Dermis lymphatic vessel endothelial cell (primary cell): ENCODE data around the gene KAT7. TPM values are rescaled to one million over a fixed set of nuclear protein-coding genes. Genes with fewer than 3 reads are reported as not detected.

ENCODE experiments used
- total RNA-seq: library from RNA; depleted of rRNA; stranded (reverse); fragments of >200 nt; gene quantifications from 2 replicates; pipeline ENCODE4 v1.2.1, GENCODE V29; 2014

KAT7 gene
- 49.8 and 62.0 TPM in 2 replicates for total RNA-seq

DNA sequence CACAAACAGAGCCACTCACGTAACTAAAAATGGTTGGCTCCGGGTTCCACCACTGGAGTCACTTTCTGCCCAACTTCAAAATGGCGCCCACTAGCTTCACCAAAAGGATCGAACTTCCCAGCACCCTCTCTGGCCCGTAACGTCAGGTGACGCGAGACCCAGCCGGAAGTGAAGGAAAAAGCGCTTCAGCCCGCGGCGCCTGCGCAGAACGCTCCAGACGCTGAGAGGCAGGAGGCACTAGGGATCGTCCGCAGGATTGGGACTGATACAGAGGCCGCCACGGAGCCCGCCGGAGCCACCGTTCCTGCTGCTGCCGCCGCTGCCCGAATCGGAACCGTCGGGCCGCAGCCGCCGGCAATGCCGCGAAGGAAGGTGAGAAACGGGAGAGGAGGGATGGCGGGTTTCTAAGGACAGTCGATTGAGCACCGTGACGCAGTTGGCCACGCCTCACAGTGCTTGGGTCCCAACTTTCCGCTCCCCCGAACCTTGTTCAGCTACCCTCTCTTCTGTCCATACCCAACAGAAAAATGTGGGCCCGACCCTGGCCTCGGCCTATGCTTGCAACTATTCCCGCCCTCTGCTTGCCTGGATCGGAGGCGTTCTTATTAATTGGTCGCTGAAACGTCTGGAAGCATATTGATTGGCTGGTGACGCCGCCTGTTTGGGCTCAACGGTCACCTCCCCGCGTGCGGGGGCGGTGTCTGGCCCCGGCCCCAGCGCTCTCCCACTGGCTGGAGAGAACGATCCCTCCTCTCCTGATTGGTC, at the start of gene KAT7:
Gene KAT7, plus strand, starts transcription at position 204 of the 765 bp plus-strand sequence. Its CDS starts 154 bp downstream, at position 358.

DNA sequence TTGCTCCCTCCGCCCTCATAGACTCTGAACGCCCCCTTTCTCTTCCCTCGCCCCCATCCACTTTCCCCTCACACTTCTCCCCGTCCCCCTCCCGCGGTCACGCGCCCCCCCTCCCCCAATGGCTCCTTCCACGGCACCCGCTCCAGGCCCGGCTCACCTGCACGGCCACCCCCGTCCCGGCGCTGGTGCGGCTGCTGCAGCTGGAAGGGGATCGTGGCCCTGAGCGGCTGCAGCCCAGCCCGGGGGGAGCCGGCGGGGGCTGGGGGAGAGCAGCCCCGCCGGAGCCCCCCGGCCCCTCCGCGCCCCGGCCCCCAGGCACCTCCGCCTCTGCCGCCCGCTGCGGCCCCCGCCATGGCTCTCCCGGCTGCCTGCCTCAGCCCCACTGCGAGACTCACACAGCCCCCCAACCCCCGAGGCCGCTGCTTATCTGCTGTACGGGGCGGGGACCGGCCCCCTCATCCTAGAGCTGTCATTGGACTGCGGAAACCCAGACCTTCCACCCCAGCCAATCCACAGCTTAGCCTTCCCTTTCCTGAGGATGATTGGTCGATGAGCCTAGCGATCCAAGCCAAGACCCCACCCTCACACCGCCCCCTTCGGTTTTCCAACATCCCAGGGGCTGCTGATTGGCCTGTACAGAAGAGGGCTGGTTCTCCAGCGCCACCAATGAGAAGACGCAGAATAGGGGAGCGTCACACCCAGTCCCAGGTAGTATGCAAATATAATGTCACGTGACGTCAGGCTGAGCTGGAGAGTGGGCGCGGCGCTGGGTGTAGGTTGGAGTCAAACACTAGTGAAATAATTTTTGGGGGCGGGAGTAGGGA, 24.5 kb upstream of the KAT7 start, which contains the start of gene FAM117A:
Gene FAM117A, minus strand, starts transcription at position 397 of the 824 bp plus-strand sequence. Its CDS starts 44 bp downstream, at position 353.

DNA sequence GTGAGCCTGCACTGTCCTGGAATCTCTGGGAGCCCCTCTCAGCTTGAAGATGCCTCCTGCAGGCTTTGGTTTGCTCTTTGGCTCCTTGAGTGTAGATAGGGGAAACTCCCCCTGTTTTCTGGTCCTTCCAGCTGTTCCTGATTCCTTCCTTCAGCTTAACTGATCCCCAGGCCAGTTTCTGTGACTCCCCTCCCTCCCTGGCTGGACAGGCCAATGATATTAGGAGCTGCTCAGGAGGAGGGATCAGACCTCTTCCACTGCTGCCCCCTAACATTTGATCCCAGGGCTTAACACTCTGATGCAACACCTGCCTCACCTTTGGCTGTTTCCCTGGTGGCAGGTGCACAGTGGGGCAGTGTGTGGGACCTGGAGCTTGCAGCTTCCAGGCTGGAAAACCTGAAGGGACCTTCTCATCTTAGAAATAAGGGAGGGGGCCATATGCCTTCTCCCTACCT, 59.6 kb downstream of the KAT7 start, which contains the start of gene TAC4:
Gene TAC4, minus strand, starts transcription at position 51 of the 455 bp plus-strand sequence. CDS start 52 bp downstream, outside the sequence.

Other genes starting within 250 kb of the KAT7 start
- gene NXPH3, start 212.8 kb upstream of the KAT7 start, total RNA-seq, result 3.7 and 5.3 TPM in 2 replicates
- 126 and 146 TPM in 2 replicates for gene SPOP, start 110.6 kb upstream of the KAT7 start, total RNA-seq
- 53.7 and 55.3 TPM in 2 replicates for gene SLC35B1, start 80.7 kb upstream of the KAT7 start, total RNA-seq
- gene FAM117A, start 24.6 kb upstream of the KAT7 start, total RNA-seq, result 5.1 and 9.8 TPM in 2 replicates
- gene TAC4, start 59.4 kb downstream of the KAT7 start, total RNA-seq, result not detected in 2 replicates
- gene DLX4, start 180.5 kb downstream of the KAT7 start, total RNA-seq, result not detected in 2 replicates
- not detected in 2 replicates for gene DLX3, start 206.5 kb downstream of the KAT7 start, total RNA-seq